HL-60 (cell line): ENCODE results near the gene CD37.

Experiments used
- DNase-seq, 2 experiments: peaks; one replicate each; pipeline ENCODE4 v3.0.0-alpha.2; 2010 to 2020; ENCODE audit warnings: low read depth in 1 of 2, low spot score in 1 of 2
- H3K27ac ChIP-seq: fragments of 250-450 bp; sonication (Bioruptor Pico); replicated peaks from 2 replicates; pipeline ENCODE4 v1.5.1; 2020; ENCODE audit warnings: mild to moderate bottlenecking, moderate library complexity
- H3K27me3 ChIP-seq: fragments of 250-450 bp; sonication (Bioruptor Pico); 2 replicates; pipeline ENCODE4 v1.5.1; 2021; ENCODE audit warnings: mild to moderate bottlenecking, moderate library complexity; ENCODE audit not compliant: insufficient read depth, poor library complexity, severe bottlenecking
- H3K4me3 ChIP-seq: replicated peaks from 2 replicates; pipeline ENCODE4 v1.5.1; 2011; ENCODE audit warnings: mild to moderate bottlenecking, control low read depth, low read length; ENCODE audit not compliant: insufficient read depth
- CTCF ChIP-seq: IDR thresholded peaks from one replicate; pipeline ENCODE4 v1.5.1; 2011; ENCODE audit warnings: low read length, control low read depth, inconsistent platforms; ENCODE audit not compliant: insufficient read depth
- GABPA ChIP-seq: IDR thresholded peaks from 2 replicates; pipeline ENCODE4 v1.6.1; 2012; ENCODE audit warnings: low read depth
- POLR2AphosphoS5 ChIP-seq: IDR thresholded peaks from 2 replicates; pipeline ENCODE4 v1.6.1; 2012; ENCODE audit warnings: low read depth
- REST ChIP-seq: IDR thresholded peaks from 2 replicates; pipeline ENCODE4 v1.6.1; 2012; ENCODE audit warnings: low read depth; ENCODE audit not compliant: insufficient replicate concordance
- SPI1 ChIP-seq: IDR thresholded peaks from 2 replicates; pipeline ENCODE4 v1.6.1; 2012; ENCODE audit warnings: low read depth, mild to moderate bottlenecking, borderline replicate concordance

Gene CD37

GRCh38 chr19:49315111-49315510 lies 20.1 kb upstream of the CD37 start:
- TF ChIP-seq SPI1 = no peak
- TF ChIP-seq CTCF = no peak
- no peak for TF ChIP-seq POLR2AphosphoS5
- TF ChIP-seq REST = no peak
- TF ChIP-seq GABPA = no peak
- Histone ChIP-seq H3K27ac (no peak overlapping the region), H3K27me3 (no peaks in the 10 kb centered on the region), H3K4me3 (no peak overlapping the region)
- no peak for DNase-seq

- TF ChIP-seq REST = no peak
- TF ChIP-seq CTCF = no peak
- TF ChIP-seq SPI1 = no peak
- TF ChIP-seq POLR2AphosphoS5 = no peak
- TF ChIP-seq GABPA = no peak
- H3K27me3 ChIP-seq = no peaks in the 10 kb centered on the region
- no peak overlapping the region for H3K4me3 ChIP-seq
- H3K27ac ChIP-seq = no peak overlapping the region
- DNase-seq = no peak
Observed at GRCh38 chr19:49316284-49316683, 18.9 kb upstream of the CD37 start.

GRCh38 chr19:49318296-49318695 lies 16.9 kb upstream of the CD37 start:
- Histone ChIP-seq H3K27ac (no peak overlapping the region), H3K27me3 (no peaks in the 10 kb centered on the region), H3K4me3 (no peak overlapping the region)
- no peak for TF ChIP-seq REST
- TF ChIP-seq GABPA = no peak
- TF ChIP-seq SPI1 = no peak
- DNase-seq = no peak
